Measurements from ENCODE around the gene ASRGL1. TPM values are rescaled to one million over a fixed set of nuclear protein-coding genes. Genes with fewer than 3 reads are reported as not detected.
A peak's percentile ranks its signal among the peaks of the same experiment; 100 is the strongest.

The ASRGL1 gene
- total RNA-seq, 4 donors from 2014 or later = 4.2 to 16.7 (median 12.5) TPM

GRCh38 chr11:62395885-62396551 is 58.8 kb downstream of the ASRGL1 start:
- WGBS, 2 donors = 87% methylated on average over 10 of the region's 10 CpGs

GRCh38 chr11:62398011-62398994 is 61.1 kb downstream of the ASRGL1 start:
- WGBS, 2 donors = 45 to 46% methylated on average over 20 to 22 of the region's 22 CpGs
- DNase-seq (ENCODE audit: low spot score in 2 of 2) = peak in 1 of 2 donors; percentile 37
- Histone ChIP-seq H3K36me3 (no peaks in the 10 kb centered on the region), H3K27me3 (no peaks in the 10 kb centered on the region), H3K9me3 (no peaks in the 10 kb centered on the region), H3K27ac (peak overlapping the region; percentile 75 to 93 (median 84)), H3K4me3 (no peak overlapping the region), H3K4me1 (peaks cover 6 to 93% (median 70%) of the 10 kb centered on the region in 4 donors)
- no peak for TF ChIP-seq CTCF (IDR thresholded peaks at IDR 0.05)
- no peak for TF ChIP-seq POLR2A (IDR thresholded peaks at IDR 0.05)
- no peak for TF ChIP-seq EP300 (IDR thresholded peaks at IDR 0.05)

More at GRCh38 chr11:62395885-62396551, 58.8 kb downstream of the ASRGL1 start:
- DNase-seq (ENCODE audit: low spot score in 2 of 2) = no peak
- no peaks in the 10 kb centered on the region for H3K9me3 ChIP-seq
- H3K27me3 ChIP-seq = no peaks in the 10 kb centered on the region
- H3K36me3 ChIP-seq = no peaks in the 10 kb centered on the region
- H3K27ac ChIP-seq = peak overlapping the region in 3 of 4 donors; percentile 12 to 89 (median 43)
- no peak overlapping the region for H3K4me3 ChIP-seq
- H3K4me1 ChIP-seq = peaks cover 0 to 71% (median 49%) of the 10 kb centered on the region in 4 donors
- TF ChIP-seq EP300 (IDR thresholded peaks at IDR 0.05) (no peak), CTCF (IDR thresholded peaks at IDR 0.05) (no peak), POLR2A (IDR thresholded peaks at IDR 0.05) (no peak)

DNA sequence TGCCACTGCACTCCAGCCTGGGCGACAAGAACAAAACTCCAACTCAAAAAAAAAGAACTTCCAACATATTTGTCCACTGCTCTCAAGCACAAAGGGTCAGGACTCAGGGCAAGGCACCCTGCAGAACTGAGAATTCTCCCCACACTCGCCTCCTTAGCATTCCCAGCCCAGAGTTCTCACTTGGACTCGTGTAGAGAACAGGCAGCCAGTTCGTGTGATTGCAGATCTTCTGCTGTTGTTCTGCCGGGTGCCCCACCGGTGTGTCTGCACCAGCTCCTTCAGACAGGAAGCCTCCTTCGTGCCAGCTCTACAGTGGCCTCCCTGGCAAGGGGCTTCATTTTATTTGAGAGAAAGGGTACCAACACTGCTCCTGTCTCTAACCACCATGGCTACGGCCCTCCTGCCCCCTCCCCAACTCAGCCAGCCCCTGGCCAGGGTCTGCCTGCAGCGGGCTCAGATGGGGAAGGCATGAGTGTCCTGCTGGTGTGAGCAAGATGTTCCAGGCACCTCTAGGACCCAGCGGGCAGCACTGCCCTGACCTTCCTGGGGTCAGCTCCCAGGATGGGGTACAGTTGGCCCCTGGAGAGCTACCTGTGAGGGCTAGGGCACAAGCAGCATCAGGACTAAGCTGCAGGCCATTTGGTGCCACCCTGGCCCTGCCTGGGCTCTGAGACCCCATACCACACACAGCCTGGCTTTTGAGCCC is 62.1 kb downstream of the ASRGL1 start:
- H3K4me1 ChIP-seq = peaks cover 6 to 94% (median 70%) of the 10 kb centered on the region in 4 donors

GRCh38 chr11:62399878-62400266 is 62.6 kb downstream of the ASRGL1 start:
- Histone ChIP-seq H3K36me3 (no peaks in the 10 kb centered on the region), H3K4me1 (peaks cover 6 to 90% (median 70%) of the 10 kb centered on the region in 4 donors), H3K9me3 (no peaks in the 10 kb centered on the region), H3K4me3 (no peak overlapping the region), H3K27ac (peak overlapping the region; percentile 75 to 93 (median 84)), H3K27me3 (no peaks in the 10 kb centered on the region)
- DNase-seq (ENCODE audit: low spot score in 2 of 2) = no peak
- 15 to 24% methylated on average over 7 of the region's 7 CpGs for WGBS, 2 donors
- TF ChIP-seq CTCF (IDR thresholded peaks at IDR 0.05) = no peak
- TF ChIP-seq POLR2A (IDR thresholded peaks at IDR 0.05) = no peak
- TF ChIP-seq EP300 (IDR thresholded peaks at IDR 0.05) = no peak

More for the DNA sequence above, 62.1 kb downstream of the ASRGL1 start:
- Histone ChIP-seq H3K27me3 (no peaks in the 10 kb centered on the region), H3K36me3 (no peaks in the 10 kb centered on the region), H3K4me3 (no peak overlapping the region), H3K27ac (peak overlapping the region; percentile 75 to 93 (median 84)), H3K9me3 (no peaks in the 10 kb centered on the region)
- peak; percentile 13 to 70 for TF ChIP-seq EP300 (IDR thresholded peaks at IDR 0.05)
- no peak for TF ChIP-seq CTCF (IDR thresholded peaks at IDR 0.05)
- peak in 1 of 2 donors; percentile 22 for TF ChIP-seq POLR2A (IDR thresholded peaks at IDR 0.05)
- DNase-seq (ENCODE audit: low spot score in 2 of 2) = peak in 1 of 2 donors; percentile 40
- 11 to 36% methylated on average over 7 to 9 of the region's 10 CpGs for WGBS, 2 donors

All from tibial nerve (tissue), 4 donors.